Measurements from ENCODE around the gene MED4.
"Not testable (repeated sequence)": the region's sequence is repeated elsewhere in the genome, so short reads cannot be mapped to it uniquely, and the experiment has no call there.

GRCh38 chr13:48058536-48058935, 36.4 kb downstream of the MED4 start:
- not testable (repeated sequence) for TF ChIP-seq CTCF, POLR2A (IDR thresholded peaks at IDR 0.05)
